22Rv1 (cell line): ENCODE measurements around the gene RHBDD3.

ENCODE experiments used
- CTCF ChIP-seq: fragments of 450-650 bp; IDR thresholded peaks from 2 replicates; pipeline ENCODE4 v1.5.1; 2017; ENCODE audit warnings: mild to moderate bottlenecking
- ZFX ChIP-seq: fragments of 450-650 bp; IDR thresholded peaks from 2 replicates; pipeline ENCODE4 v1.6.1; 2017; ENCODE audit warnings: antibody characterized with exemption, borderline replicate concordance

DNA sequence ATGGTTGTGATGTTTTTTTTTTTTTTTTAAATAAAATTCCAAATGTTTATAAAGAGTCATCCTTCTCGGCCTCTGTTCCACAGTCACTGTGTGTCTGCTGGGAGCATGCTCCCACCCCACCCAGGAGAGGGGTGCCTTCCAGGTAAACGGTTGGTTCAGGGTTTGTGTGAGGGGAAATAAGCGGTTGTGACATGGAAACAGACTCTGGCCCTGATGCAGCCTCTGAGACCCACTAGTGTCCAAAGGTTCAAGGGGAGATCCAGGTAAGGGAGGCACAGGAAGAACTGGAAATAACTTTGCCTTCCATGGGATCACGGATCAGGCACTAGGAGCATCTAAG is 32.7 kb upstream of the RHBDD3 start:
- TF ChIP-seq CTCF (no peak), ZFX (no peak)
